NOMO-1 treated with dmso at 0.1 percent for 144 hours (cell line): ENCODE measurements around the gene FUT6.
"Not testable (repeated sequence)": the region's sequence is repeated elsewhere in the genome, so short reads cannot be mapped to it uniquely, and the experiment has no call there.

Experiments
- DNase-seq: peaks from one replicate; lab custom pipeline; 2025; ENCODE audit not compliant: unreplicated experiment; lab: John Stamatoyannopoulos, UW

Gene FUT6

GRCh38 chr19:5863030-5863665, 23.6 kb upstream of the FUT6 start:
- DNase-seq, result no peak

DNA sequence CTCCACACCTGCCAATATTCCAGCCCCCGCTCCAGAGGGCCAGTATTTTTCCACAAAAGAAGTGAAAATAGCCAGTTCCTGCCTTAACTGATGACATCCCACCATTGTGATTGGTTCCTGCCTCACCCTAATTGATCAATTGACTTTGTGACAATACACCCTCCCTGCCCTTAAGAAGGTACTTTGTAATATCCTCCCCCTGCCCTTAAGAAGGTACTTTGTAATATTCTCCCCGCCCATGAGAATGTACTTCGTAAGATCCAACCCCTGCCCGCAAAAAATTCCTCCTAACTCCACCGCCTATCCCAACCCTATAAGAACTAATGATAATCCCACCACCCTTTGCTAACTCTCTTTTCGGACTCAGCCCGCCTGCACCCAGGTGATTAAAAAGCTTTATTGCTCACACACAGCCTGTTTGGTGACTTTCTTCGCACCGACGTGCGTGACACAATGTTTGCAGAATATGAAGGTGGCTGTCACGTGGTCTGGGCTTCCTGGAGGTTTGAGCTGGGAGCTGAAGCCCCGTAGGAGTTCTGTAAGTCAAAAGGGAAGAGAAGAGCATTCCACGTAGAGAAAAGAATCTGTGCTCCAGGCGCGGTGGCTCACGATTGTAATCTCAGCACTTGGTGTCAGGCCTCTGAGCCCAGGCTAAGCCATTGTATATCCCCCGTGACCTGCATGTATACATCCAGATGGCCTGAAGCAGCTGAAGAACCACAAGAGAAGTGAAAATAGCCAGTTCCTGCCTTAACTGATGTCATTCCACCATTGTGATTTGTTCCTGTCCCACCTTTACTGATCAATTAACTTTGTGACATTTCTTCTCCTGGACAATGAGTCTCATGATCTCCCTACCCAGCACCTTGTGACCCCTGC, 17.9 kb upstream of the FUT6 start:
- no peak for DNase-seq

DNA sequence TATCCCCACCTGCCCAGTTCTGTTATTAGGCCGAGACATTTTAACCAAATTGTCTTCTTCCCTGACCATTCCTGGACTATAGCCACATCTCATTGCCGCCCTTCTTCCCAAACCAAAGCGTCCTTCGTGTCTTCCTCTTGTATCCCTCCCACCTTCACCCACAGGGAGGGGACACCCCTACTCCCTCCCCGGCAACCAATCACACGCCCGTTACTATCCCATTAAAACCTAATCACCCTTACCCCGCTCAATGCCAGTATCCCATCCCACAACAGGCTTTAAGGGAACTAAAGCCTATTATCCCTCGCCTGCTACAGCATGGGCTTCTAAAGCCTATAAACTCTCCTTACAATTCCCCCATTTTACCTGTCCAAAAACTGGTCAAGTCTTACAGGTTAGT, 15.6 kb upstream of the FUT6 start:
- DNase-seq, result not testable (repeated sequence)

DNA sequence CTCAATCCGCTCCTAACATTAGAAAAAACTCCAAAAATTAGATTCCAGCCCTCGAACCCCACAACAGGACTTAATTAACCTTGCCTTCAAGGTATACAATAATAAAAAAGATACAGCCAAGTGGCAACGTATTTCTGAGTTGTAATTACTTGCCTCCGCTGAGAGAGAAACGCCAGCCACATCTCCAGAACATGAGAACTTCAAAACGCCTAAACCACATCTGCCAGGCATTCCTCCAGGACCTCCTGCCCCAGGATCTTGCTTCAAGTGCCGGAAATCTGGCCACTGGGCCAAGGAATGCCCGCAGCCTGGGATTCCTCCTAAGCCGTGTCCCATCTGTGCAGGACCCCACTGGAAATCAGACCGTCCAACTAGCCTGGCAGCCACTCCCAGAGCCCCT, 14.6 kb upstream of the FUT6 start:
- not testable (repeated sequence) for DNase-seq

DNA sequence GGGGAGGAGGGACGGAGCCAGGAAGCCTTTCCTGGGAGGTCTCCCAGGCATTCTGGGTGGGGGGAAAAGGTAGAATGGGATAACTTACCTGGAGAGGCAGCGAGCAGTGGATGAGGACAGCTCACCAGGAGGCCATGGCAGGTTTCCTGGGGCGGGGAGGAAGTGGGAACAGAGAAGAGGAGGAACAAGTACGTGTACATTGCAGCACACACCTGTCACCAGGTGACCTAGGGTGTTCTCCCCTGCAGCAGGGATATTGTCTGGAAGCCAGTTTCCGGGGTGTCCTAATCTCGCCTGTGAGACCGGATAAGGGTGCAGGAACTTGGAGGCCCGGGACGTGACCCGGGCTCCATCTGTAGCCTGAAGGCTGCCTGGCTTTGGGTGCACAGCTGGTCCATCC, 11.8 kb upstream of the FUT6 start, which contains the start of gene FUT3:
Gene FUT3, minus strand, starts transcription at position 148 of the 400 bp plus-strand sequence.
- no peak for DNase-seq

- DNase-seq, result no peak
These were observed 11.3 kb upstream of the FUT6 start for GRCh38 chr19:5850743-5851293.

- no peak for DNase-seq
These were observed 10.7 kb upstream of the FUT6 start for GRCh38 chr19:5850189-5850588.

DNA sequence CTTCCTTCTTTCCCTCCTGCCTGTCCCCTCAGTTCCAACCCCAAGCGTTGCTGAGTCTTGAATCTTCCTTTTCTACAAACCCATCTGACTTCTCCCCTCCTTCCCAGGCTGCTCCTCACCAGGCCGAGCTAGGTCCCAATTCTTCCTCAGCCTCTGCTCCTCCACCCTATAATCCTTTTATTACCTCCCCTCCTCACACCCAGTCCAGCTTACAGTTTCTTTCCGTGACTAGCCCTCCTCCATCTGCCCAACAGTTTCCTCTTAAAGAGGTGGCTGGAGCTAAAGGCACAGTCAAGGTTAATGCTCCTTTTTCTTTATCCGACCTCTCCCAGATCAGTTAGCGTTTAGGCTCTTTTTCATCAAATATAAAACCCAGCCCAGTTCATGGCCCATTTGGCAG, 9.1 kb upstream of the FUT6 start:
- not testable (repeated sequence) for DNase-seq

DNA sequence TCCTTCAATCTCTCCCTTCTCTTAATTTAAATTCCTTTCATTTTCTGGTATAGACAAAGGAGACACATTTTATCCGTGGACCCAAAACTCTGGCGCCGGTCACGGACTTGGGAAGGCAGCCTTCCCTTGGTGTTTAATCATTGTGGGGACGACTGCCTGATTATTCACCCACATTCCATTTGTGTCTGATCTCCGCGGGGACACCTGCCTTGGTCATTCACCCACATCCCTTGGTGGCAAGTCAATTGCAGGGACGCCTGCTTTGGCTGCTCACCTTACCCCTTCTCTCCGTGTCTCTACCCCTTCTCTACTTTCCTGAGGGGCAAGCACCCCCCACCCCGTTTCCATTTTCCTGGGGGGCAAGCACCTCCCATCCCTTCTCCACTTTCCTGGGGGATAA, 8.3 kb upstream of the FUT6 start:
- DNase-seq, result not testable (repeated sequence)

DNA sequence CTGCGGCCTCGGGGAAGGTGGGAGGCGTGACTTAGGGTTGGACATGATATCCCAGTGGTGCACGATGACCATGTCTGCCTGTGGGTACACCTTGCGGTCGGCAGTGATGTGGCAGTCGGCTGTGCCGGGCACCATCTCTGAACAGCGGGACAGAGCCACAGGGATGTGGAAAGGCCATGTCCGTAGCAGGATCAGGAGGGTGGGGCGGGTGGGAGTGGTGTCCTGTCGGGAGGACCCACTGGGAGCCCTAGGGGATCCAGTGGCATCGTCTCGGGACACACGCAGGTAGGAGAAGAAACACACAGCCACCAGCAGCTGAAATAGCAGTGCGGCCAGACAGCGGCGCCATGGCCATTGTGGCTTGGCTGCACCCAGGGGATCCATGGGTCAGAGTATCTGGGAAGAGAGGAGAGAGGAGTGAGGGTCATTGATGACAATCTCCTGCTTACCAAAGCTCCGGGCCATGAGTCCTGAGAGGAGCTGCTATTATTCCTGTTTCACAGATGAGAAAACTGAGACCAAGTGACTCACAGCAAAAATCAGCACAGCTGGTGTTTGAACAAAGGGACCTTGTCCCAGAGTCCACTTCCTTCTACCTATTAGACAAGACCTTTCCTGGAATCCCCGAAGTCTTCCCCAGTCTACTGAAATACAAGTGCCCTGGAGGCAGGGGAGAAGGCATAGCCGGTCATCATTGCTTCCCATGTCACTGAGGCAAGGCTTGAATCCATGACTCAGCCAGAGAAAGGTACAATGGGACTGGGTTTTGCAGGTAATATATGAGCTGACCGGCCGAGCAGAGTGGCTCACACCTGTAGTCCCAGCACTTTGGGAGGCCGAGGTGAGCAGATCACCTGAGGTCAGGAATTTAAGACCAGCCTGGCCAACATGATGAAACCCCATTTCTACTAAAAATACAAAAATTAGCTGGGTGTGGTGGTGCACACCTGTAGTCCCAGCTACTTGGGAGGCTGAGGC, 5.2 kb upstream of the FUT6 start:
- DNase-seq, result no peak

DNA sequence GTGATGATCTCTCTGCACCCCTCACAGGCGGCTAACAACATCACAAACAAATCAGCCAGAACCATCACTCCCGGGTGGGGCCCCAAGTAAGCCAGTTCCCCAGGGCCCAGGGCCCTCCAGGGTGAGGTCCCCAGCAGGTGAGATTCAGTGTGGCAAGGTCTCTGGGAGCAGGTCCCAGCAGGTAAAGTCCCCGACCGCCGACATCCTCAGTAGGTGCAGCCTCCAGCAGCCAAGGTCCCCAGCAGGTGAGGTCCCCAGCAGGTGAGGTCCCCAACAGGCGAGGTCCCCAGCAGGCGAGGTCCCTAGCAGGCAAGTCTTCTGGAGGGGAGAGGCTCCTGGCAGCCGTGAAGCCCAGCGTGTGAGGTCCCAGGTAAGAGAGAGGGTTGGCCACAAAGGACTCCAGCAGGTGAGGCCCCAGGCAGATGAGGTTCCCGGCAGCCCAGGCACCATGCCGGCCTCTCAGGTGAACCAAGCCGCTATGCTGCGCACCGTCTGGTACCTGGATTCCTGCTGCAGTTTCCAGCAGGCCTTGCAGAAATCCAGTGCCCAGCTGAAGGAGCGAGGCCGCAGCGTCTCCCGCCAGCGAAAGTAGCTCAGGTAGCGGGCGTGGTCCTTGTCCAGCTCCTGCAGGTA, 3.9 kb upstream of the FUT6 start:
- DNase-seq, result no peak

DNA sequence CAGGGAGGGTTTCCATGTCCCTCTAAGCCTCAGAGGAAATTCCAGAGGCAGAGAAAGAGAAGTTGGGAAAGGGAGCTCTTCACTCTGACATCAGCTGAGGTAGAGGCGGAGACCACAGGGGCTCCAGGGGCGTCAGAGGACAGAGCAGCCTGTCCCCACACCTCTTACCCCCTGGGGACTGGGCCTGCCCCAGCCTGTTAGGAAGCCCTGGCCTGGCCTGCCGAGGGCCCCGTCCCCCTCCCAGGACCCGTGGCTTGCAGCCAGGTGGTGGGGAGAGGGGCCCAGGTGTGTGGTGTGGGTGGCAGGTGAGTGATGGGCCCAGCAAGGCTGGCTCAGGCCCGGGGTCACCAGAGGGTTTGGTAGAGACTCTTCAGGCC, 2.2 kb upstream of the FUT6 start:
- not testable (repeated sequence) for DNase-seq

GRCh38 chr19:5838353-5839064, 993 bp downstream of the FUT6 start:
- DNase-seq, result no peak

DNA sequence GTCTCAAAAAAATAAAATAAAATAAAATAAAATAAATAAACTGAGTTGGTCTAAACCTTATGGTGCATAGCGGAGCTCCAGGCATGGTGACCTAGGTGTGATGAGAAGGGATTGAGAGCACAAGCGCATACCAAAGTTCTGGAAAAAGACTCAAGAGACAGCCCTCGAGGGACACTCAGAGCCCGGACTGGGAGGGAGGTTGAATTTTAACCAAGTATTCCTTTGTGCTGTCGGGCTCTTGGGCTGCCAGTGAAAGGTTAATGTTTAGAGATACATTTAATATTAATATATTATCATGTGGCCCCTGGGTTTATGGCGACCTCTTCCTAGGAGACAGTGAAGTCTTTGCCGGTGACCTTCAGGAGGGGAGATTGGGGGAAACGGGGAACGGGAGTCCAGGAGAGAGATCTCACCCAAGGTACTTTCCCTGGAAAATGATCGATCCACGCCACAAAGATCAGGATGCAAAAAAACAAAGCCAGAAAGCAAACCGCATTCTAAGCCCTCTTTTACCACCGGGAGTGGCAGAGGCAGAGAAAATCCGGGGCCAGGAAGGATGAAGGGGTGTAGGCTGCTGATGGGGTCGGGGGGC, 1.6 kb downstream of the FUT6 start:
- no peak for DNase-seq

DNA sequence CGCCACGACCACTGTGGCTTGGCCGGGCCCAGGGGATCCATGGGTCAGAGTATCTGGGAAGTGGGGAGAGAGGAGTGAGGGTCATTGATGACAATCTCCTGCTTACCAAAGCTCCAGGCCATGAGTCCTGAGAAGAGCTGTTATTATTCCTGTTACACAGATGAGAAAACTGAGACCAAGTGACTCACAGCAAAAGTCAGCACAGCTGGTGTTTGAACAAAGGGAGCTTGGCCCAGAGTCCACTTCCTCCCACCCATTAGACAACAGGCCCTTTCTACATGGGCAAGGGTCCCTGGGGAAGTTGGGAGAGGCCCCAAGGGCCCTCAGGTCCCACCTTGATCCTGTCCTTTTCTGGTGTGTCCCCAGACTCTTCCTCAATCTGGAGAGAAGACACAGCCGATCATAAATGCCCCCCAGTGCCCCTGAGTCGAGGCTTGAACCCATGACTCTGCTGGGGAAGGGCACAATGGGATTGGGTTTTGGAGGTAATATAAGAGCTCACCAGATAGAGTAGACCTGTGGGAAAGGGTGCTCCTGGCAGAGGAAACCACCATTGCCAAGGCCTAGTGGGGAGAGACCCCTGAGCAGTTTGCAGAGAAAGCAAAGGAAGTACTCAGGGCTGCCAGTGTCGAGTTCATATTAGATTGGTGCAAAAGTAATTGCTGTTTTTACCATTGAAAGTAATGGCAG, 6.8 kb downstream of the FUT6 start:
- no peak for DNase-seq

DNA sequence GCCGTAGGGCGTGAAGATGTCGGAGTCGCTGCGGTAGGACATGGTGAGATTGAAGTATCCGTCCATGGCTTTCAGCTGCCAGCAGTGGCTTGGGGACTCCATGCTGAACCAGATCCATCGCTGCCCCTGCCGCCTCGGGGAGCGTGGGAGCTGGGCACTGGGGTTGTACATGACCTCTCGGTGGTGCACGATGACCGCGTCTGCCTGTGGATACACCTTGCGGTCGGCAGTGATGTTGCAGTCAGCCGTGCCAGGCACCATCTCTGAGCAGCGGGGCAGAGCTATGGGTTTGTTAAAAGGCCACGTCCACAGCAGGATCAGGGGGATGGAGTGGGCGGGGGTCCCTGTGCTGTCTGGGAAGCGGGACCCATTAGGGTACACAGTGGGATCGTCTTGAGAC, 7.4 kb downstream of the FUT6 start:
- DNase-seq, result no peak

- no peak for DNase-seq
These were observed 8.3 kb downstream of the FUT6 start for GRCh38 chr19:5831159-5831558.

DNA sequence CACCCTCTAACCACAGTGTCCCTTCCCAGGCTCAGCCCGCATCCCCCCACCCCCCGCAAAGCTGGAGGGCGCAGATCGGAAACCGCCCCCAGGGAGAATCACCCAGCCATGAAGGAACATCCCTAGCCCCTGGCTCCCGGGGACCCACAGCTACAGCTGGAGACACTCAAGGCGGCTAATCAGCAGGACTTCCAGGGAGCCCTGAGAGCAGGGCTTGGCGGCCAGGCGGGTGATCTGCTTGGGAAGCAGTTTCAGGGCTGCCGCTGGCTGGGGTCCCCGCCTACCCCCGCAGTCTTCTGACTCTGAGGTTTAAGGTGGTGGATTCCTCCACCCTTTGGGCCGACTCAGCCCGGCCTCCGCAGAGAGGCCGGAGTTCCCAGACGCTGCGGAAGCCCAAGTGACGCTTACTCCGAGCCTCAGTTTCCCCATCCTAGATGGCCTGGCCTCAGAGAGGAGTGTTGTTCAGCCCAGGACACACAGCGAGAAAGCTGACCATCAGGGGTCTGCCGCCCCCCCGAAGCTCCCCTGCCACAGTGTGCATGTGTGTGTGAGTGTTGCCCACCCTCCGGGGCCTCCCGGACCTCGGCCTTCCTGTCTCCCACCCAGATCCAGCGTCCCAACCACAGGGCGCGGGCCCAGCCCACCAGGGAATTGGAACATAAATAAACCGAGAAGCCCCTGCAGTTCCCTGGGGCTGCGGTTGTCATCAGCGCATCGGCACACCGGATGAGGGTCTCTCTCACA, 9.8 kb downstream of the FUT6 start:
- no peak for DNase-seq
